HFFc6 (cell line): ENCODE results near the gene TSPAN3. TPM values are rescaled to one million over a fixed set of nuclear protein-coding genes. Genes with fewer than 3 reads are reported as not detected.

Experiments used
- DNase-seq: peaks from one replicate; pipeline ENCODE4 v3.0.0-alpha.2; 2018
- H3K27ac Mint-ChIP-seq: 2 replicates; pipeline ENCODE4 v1.8.0; 2020; ENCODE audit warnings: mild to moderate bottlenecking, mixed read lengths
- H3K27me3 Mint-ChIP-seq: 2 replicates; pipeline ENCODE4 v1.8.0; 2021; ENCODE audit warnings: mild to moderate bottlenecking, moderate library complexity, mixed read lengths; ENCODE audit not compliant: insufficient read depth
- H3K36me3 Mint-ChIP-seq: 2 replicates; pipeline ENCODE4 v1.8.0; 2021; ENCODE audit warnings: low read depth, mixed read lengths
- H3K4me1 Mint-ChIP-seq: 2 replicates; pipeline ENCODE4 v1.8.0; 2020; ENCODE audit warnings: low read depth, mixed read lengths
- H3K4me3 Mint-ChIP-seq: 2 replicates; pipeline ENCODE4 v1.8.0; 2020; ENCODE audit warnings: mild to moderate bottlenecking, moderate library complexity, mixed read lengths
- H3K9me3 Mint-ChIP-seq: 2 replicates; pipeline ENCODE4 v1.8.0; 2020; ENCODE audit warnings: mild to moderate bottlenecking, mixed read lengths
- total RNA-seq, 6 experiments: library from RNA; stranded (reverse); fragmentation: NEBNext Ultra II Directional; extraction: Animal tissue kit (Norgen Biotek cat#: 25700); gene quantifications; 2 replicates in 1 of 6; 3 replicates in 5 of 6; pipeline ENCODE4 v1.2.3, GENCODE V29; 2021
- TF ChIP-seq, protein P1 (sequence below): fragments of 200-600 bp; sonication (generic); IDR thresholded peaks from 2 replicates; pipeline ENCODE4 v1.5.0; 2021; ENCODE audit warnings: antibody characterized with exemption, mild to moderate bottlenecking

TSPAN3 gene
- total RNA-seq, 6 experiments from 2014 or later, result 153 to 222 (median 183) TPM

DNA sequence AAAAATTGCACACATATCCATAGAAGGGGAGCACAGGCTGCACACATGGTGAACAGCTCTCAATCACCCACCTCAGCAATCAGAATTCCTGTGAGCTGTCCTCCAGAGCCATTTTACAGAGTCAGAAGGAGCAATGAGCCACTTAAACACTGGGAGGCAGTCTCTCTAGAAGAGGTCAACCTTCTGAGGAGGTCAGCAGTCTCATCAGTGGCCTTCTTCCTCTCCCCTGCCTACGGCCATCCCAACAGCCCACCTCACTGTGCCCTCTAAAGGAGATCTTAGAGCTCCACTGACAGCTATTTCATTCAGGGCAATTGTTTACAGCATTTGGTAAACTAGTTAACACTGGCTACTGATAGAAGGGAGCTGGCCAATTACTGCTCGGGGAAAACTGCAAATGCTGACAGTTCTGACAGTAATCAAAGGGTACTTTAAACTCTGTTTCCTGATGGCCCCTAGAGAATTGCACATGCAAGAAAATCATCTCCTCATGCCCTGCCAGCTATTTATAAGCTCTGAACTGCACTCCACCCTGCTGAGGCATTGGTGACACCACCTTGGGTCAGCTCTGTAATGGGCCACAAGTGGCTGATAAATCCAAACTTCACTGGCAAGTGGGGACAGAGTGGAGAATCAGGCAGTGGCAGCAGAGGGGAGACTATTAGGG lies 42.1 kb upstream of the TSPAN3 start:
- no peak overlapping the region for H3K27ac Mint-ChIP-seq
- no peak overlapping the region for H3K4me3 Mint-ChIP-seq
- H3K9me3 Mint-ChIP-seq, result no peaks in the 10 kb centered on the region
- H3K36me3 Mint-ChIP-seq, result peaks cover 29% of the 10 kb centered on the region
- H3K4me1 Mint-ChIP-seq, result peaks cover 8% of the 10 kb centered on the region
- no peak for DNase-seq
- peaks cover 2% of the 10 kb centered on the region for H3K27me3 Mint-ChIP-seq
- TF ChIP-seq, protein P1, sequence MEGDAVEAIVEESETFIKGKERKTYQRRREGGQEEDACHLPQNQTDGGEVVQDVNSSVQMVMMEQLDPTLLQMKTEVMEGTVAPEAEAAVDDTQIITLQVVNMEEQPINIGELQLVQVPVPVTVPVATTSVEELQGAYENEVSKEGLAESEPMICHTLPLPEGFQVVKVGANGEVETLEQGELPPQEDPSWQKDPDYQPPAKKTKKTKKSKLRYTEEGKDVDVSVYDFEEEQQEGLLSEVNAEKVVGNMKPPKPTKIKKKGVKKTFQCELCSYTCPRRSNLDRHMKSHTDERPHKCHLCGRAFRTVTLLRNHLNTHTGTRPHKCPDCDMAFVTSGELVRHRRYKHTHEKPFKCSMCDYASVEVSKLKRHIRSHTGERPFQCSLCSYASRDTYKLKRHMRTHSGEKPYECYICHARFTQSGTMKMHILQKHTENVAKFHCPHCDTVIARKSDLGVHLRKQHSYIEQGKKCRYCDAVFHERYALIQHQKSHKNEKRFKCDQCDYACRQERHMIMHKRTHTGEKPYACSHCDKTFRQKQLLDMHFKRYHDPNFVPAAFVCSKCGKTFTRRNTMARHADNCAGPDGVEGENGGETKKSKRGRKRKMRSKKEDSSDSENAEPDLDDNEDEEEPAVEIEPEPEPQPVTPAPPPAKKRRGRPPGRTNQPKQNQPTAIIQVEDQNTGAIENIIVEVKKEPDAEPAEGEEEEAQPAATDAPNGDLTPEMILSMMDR, result 0 out of 2 replicates have a peak, but pooled peaks have one; percentile 27

DNA sequence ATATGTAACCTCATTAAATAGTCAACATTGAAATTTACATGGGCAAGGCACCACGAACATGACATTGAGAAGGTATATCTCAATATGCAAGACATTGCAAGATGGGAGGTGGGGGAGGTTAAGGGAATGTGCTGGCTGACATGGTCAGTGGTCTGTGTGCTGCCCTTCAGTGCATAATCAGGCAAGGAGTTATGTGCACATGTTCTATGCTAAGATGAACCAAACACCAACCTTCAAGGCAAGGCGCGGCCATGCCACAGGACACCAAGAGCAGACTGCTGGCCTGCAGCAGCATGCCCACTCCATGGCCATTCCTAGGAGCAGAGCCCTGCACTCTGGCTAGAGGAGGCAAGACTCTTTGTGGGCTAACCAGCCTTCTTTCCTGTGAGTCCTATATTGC lies 40.9 kb upstream of the TSPAN3 start:
- Mint-ChIP-seq H3K4me3 (no peak overlapping the region), H3K4me1 (peaks cover 15% of the 10 kb centered on the region), H3K27ac (no peak overlapping the region), H3K9me3 (no peaks in the 10 kb centered on the region), H3K27me3 (peaks cover 2% of the 10 kb centered on the region), H3K36me3 (peaks cover 31% of the 10 kb centered on the region)
- DNase-seq, result no peak
- TF ChIP-seq, protein P1, result no peak

GRCh38 chr15:77107531-77108355 lies 36.8 kb upstream of the TSPAN3 start:
- Mint-ChIP-seq H3K27me3 (peaks cover 4% of the 10 kb centered on the region), H3K27ac (peak overlapping the region; percentile 12)

DNA sequence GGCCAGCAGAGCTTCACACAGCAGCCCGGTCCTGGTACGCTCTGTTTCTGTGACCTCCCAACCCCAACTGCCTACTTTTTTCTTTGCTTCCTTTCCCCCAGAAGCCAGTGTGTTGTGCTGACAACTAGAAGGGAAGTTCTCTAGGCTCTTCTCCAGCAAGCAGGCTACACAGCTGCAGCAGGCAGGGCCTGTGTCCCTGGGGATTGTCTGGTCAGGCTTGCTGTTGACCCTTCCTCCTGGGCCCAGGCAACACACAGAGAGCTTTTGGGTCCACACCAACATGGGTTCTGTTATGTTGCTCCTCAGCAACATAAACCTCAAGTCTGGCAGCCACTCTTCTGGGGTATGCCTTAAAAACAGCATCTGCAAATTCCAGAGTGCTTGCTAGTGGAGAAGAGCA lies 36.2 kb upstream of the TSPAN3 start:
- Mint-ChIP-seq H3K36me3 (peaks cover 15% of the 10 kb centered on the region), H3K4me3 (no peak overlapping the region), H3K27ac (no peak overlapping the region; the same call in 1 of the 2 replicates), H3K9me3 (no peaks in the 10 kb centered on the region), H3K27me3 (peaks cover 4% of the 10 kb centered on the region), H3K4me1 (peaks cover 37% of the 10 kb centered on the region)
- TF ChIP-seq, protein P1, result no peak
- DNase-seq, result no peak

More at GRCh38 chr15:77107531-77108355, 36.8 kb upstream of the TSPAN3 start:
- Mint-ChIP-seq H3K4me1 (peaks cover 37% of the 10 kb centered on the region), H3K36me3 (peaks cover 15% of the 10 kb centered on the region), H3K9me3 (no peaks in the 10 kb centered on the region), H3K4me3 (no peak overlapping the region)
- TF ChIP-seq, protein P1, result peak; percentile 72
- peak; percentile 29 for DNase-seq

DNA sequence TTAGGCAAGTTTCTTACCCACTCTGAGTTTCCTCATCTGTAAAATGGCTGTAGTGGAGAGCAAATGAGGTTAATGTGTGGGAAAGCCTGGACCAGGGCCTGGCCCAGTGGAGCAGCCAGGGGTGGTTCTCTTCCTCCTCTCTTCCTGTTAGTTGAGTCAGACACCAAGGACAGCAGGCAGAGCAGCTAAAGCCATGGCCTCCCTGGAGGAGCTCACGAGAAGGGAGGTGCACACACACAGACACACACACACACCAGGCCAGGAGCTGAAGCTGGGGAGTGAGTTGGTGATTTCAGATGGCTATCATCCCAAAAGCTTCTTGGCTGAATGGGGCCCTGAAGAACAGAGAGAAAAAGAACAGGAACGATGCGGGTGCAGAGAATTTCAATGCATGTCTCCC lies 33.2 kb upstream of the TSPAN3 start:
- H3K4me1 Mint-ChIP-seq, result peaks cover 37% of the 10 kb centered on the region
- H3K27ac Mint-ChIP-seq, result peak overlapping the region; percentile 67
- peaks cover 4% of the 10 kb centered on the region for H3K27me3 Mint-ChIP-seq
- TF ChIP-seq, protein P1, result no peak
- H3K9me3 Mint-ChIP-seq, result no peaks in the 10 kb centered on the region
- peak; percentile 8 for DNase-seq
- no peak overlapping the region for H3K4me3 Mint-ChIP-seq
- H3K36me3 Mint-ChIP-seq, result peaks cover 6% of the 10 kb centered on the region
